HG02623 (cell line): ENCODE measurements around the gene RTRAF.

Source experiments
- ATAC-seq: cut with Tn5 transposase; IDR thresholded peaks from one replicate; pipeline ENCODE4 v1.9.1; 2021; ENCODE audit warnings: moderate library complexity; ENCODE audit not compliant: unreplicated experiment

Gene RTRAF

DNA sequence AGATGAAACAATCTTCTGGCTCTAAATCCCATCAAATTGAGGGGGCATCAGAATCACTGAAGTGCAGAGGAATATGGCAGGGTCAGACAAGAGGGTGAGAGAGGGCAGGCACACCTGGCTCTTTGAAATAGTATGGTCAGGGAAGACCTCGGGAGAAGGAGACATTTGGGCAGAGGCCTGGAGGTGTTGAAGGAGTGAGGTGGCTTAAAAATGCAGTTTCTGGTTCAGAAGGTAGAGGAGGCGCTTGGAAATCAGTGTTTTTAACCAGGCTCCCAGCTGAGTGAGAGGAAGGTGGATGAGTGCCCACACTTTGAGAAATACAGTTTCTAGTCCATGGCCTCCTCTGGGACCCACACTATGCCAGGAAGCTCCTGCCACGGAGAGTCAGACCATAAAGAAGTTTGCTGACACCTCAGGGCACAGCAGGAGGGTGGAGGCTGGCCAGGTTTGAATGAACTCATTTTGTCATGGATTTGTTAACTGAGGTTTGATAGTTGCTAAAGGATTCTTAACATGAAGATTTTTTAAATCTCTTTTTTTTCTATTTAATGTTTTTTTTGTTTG is 59.4 kb downstream of the RTRAF start:
- no peak for ATAC-seq

DNA sequence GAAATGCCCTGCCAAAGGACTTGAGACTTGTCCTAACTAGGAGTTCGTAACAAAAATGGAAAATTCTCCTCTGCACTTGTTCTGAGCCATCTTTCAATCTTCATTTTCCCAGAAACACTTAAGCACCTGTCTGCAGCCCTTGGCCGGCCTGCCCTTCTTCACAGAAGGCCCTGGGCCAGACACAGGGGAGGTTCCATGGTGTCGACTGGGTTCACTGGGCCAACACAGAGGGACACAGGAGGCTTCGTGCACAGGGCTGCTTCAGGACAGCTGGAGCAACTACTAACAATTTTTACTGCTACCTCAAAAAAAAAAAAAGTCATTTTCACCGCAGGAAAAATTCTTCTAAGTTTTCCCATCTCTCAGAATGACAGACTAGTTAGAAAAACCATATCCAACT is 59.9 kb downstream of the RTRAF start:
- no peak for ATAC-seq

DNA sequence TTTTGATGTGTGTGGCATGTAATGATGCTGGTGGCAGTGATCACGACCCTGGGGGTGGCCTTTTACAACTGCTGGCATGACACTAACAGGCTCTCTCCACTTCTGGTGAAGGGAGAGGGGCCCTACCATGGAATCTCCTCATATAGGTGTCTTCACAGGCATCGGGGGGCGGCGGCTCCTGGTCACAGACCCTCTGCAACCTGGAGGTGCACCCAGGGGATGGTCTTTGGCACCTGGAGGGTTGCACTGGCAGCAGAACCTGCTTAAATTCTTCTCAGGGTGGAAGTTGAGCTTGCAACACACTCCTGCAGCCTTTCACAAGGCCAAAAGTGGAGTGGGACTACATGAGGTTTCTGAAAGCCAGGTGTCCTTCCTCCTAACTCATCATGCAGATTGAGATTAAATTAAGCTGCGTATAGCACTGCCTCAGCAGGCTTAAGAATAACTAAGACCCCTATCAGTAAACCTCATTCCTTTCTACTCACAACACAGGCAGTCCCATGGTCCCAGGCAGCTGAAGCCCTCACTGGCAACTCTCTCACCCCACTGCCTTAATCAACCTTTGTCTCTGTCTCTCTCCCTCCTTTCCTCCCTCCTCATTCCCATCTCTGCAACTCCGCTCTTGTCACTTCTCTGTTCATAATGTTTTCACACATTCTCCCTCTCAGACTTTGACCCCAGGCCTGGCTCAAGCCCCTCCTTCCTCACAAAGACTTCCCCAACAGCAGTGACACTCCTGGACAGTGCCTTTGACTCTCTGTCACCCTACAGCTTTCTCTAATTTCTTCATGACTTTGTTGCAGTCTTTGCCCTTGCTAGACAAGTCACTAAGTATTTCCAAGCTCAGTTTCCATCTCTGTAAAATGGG is 60.6 kb downstream of the RTRAF start:
- ATAC-seq, result no peak

DNA sequence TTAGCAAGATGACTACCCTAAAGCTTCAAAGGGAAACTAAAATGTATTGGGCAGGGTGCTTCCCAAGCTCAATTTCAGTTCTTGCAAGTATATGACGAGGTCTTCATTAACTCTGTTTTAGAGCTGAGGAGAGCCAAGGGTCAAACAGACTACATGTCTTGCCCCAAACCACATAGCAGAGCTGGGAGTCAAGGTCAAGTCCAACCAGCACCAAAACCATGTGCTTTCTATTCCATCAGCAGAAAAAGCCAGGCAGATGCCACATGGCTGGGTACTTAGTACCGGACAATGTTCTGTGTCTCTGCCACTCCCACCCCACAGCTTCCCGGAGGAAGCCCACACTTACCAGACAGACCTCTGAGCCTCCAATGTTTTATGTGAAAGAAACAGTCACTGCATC is 61.9 kb downstream of the RTRAF start:
- no peak for ATAC-seq

DNA sequence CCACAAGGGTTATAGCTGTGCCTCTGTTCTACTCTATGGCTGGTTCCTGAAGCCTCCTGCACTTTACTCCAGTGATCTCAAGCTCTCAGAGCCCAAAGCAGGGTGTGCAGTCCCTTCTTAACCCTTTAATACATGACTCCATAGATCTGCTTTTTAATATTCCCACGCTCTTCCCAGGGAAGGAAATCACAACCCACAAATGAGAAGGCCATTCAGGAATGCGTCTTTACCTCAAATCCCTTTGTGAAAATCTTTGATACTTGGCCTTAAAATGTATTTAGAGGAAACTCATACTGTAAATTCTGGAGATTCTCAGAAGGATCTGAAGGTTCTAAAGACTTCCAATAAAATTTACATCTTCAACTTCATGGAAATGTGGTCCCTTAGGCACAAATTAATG is 62.5 kb downstream of the RTRAF start:
- ATAC-seq, result no peak

DNA sequence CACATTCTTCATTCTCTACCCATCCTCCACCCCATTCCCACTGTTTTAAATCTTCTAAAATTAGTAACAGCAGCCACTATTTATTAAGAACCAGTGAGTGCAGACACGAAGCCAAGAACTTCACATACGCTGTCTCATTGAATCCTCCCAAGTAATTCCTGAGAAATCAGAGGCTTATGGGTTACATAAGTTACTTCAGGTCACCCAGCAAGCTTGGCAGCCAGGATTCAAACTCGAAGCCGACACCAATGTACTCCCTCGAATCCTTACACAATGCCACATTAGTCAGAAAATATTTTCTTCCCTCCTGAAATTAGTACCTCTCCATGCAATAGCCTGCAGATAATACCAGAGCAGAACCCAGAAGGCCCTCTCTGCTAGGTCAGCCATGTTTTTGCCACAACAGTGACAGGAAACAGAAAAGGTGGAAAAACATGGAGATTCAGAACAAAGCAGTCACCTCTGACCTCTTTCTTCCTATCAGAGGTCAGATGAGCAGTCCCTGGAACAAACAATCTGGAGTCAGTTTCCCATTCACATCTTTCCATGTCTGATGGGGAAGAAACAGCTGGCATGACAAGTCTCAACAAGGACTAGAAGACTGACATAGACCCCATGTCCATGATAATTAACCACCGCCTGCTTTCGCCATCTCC is 63.1 kb downstream of the RTRAF start:
- ATAC-seq, result no peak

DNA sequence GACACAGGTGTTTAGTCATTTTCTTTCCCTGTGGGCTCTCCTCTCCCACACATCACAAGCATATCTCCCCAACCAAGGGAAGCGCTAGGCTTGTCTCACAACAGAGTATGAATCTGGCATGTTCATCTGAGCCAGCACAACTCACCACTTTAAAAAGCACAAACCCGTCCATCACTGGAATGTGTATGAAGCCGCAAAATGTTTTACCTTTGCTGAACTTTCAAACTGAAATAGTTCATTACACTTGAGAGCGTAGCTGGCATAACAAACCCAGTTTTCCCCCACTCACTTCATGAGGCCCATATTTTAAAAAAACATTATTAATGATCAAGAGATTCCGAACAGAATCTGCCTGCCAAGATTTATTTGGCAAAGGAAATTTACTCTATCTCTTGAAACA is 63.7 kb downstream of the RTRAF start:
- ATAC-seq, result no peak

DNA sequence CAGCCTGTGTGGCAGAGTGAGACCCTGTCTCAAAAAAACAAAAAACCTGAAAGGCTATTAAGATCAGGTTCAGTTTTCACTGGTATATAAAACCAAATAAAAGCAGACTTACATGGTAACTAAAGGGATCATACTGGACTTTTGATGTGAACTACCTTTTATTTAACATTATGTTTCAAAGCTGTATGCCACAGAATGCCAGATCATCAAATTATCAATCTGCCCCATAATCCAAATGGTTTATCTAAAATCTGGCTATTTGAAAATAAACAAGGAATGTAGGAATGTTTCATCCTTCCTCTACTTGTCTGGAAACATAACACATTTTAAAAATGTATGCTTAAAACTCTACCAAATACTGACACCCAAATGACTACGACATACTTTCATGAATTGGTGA is 65.3 kb downstream of the RTRAF start:
- ATAC-seq, result no peak

DNA sequence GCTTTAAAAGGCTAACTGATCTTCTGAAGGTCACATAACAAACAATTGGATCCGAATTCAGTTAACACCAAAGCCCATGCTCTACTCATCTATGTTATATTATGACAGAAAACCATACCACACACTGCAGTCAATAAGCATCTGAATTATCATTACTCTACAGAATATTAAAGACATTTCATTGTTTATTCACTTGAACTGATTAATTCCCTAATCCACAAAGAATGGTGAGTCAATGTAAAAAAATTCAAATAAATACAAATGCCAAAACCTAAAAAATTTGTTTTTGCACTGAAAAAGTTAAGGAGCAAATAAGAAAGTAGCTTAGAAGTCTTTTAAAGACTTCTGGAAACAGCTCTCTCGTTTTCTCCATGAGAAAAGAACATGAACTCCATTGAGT is 65.8 kb downstream of the RTRAF start:
- ATAC-seq, result no peak

DNA sequence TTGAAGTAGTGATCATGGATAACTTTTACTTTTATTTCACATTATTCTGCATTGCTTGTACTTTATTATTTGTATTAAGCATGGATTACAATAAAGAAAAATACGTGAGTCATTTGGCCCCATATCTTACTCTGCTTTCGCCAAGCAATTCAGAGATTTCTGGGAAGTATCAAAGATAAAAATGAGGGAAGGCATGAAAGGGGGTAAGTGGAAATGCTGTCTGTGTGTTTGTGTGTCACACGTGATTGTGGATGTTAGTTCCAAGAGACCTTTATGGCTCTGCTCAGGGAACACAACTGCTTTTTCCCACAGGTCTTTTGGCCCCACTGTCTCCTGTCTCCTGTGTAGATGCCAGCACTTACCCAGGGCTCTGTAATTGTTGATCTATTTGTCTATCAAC is 69.0 kb downstream of the RTRAF start:
- ATAC-seq, result no peak

DNA sequence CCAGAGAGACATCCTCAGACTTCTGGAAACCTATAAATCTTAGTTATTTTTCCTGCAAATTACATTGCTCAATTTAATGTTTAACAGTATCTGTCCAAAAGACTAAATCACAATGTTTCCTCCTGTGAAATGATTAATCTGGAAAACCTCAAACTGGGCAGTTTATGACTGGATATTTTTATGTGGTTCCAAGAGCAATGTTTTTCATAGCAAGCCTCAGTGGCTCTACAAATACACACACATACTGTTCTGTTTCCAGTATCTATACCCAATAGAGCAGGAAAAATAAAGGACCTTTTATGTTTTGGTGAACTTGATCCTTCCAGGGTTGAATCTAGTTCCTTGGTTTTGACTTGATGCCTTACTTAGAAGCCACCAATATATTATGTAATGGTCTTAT is 70.3 kb downstream of the RTRAF start:
- ATAC-seq, result no peak

DNA sequence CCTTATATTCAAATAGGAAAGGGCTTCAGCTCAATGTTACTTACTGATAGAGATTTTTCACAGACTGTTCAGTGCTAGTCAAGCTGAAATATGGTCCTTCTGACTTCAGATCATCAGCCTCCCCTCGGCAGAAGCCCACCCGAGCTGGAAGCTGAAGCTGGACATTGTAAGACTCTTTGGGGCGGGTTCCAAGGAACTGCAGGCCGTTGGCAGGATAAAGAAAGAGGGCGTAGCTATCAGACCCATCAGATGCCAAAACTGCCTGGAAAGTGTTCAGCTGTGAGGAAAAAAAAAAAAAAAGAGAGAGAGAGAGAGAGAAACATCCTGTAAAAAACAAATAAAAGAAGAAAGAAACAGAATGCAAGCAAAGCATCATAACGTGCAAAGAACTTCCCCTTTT is 70.7 kb downstream of the RTRAF start:
- ATAC-seq, result no peak
